Measurements from ENCODE around the gene SLC35F6. TPM values are rescaled to one million over a fixed set of nuclear protein-coding genes. Genes with fewer than 3 reads are reported as not detected.

SLC35F6 gene, protein sequence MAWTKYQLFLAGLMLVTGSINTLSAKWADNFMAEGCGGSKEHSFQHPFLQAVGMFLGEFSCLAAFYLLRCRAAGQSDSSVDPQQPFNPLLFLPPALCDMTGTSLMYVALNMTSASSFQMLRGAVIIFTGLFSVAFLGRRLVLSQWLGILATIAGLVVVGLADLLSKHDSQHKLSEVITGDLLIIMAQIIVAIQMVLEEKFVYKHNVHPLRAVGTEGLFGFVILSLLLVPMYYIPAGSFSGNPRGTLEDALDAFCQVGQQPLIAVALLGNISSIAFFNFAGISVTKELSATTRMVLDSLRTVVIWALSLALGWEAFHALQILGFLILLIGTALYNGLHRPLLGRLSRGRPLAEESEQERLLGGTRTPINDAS
- total RNA-seq (2022; extraction: Qiagen RNA extraction; ENCODE audit: low read depth): 36.0 to 44.3 TPM (median 42.5 TPM) in 5 replicates

DNA sequence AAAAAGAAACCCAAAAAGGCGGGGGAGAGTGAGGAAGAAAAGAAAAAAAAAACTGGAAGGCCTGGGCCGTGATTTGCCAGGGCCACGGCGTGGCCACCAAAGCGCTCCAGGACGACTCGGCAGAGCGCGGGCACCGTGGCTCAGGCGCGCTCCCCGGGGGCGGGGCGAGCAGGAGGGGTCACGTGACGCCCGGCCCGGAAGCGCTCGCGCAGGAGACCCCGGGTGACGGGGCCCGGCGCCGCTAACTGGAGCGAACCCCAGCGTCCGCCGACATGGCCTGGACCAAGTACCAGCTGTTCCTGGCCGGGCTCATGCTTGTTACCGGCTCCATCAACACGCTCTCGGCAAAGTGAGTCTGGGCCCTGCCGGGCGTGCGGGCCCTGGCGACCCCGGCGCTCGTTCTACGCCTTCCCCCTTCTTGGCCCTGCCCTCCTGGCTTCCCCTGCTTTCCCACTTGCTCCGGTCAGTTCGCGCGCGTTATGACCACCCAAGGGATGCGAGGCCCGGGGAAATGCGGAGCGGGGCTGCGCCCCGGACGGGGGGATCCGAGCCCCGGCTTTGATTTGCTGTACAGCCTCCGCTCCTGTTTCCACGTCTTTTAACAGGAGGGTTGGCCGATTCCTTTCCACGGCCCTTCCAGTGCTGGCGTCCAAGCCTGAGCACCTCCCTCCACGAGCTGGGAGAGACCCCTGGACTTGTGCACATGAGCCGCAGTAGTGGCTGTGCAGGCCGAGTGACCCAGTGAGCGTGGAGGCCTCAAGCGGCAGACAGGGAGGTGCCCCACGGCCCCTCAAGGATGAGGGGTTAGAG is at the start of gene SLC35F6:
Gene SLC35F6, plus strand, starts transcription at position 207 of the 810 bp plus-strand sequence. Its CDS starts 66 bp downstream, at position 273.

DNA sequence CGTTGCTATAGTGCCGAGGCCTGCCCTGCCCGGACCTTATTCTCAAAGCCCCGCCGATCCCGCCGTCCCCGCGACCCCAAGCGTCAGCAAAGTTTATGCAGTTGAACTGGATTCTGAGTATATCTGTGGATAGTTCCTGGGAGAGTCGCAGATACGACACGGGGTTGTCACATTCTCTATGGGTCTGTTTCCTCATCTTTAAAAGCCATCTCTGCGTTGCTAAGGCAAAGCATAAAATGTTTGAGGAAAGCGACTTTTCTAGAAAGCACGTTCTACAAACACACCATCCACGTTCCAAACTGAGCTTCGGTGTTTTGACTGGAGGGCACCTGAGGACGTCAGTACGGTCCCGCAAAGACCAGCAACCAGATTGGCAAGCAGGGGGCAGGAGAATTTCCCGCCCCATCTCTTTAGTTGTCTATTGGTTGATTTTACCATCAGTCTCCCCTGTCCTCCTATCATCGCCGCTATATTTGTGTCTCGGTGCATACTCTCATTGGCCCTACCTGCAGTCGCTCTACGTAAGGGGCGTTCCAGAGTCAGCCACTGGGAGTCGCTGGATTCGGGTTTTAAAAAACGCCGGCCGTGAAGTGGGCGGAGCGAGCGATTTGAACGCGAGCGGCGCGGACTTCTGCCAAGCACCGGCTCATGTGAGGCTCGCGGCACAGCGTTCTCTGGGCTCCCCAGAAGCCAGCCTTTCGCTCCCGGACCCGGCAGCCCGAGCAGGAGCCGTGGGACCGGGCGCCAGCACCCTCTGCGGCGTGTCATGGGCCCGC is 21.5 kb downstream of the SLC35F6 start, which contains the start of gene CENPA:
Gene CENPA, plus strand, starts transcription at position 626 of the 776 bp plus-strand sequence. Its CDS starts 141 bp downstream, at position 767.

Other genes with a start within 250 kb of the SLC35F6 start
- 0.16 to 0.31 TPM (median 0.26 TPM) in 3 of 5 replicates, not detected in the others for gene CIB4, start 122.9 kb upstream of the SLC35F6 start, total RNA-seq (2022; extraction: Qiagen RNA extraction; ENCODE audit: low read depth)
- 1.2 to 1.6 TPM (median 1.4 TPM) in 5 replicates for gene KCNK3, start 71.6 kb upstream of the SLC35F6 start, total RNA-seq (2022; extraction: Qiagen RNA extraction; ENCODE audit: low read depth)
- 44.0 to 61.8 TPM (median 54.6 TPM) in 5 replicates for gene CENPA, start 21.8 kb downstream of the SLC35F6 start, total RNA-seq (2022; extraction: Qiagen RNA extraction; ENCODE audit: low read depth)
- gene DPYSL5, start 83.8 kb downstream of the SLC35F6 start, total RNA-seq (2022; extraction: Qiagen RNA extraction; ENCODE audit: low read depth): 3.5 to 6.4 TPM (median 4.5 TPM) in 5 replicates
- 12.2 to 14.1 TPM (median 12.4 TPM) in 5 replicates for gene MAPRE3, start 206.4 kb downstream of the SLC35F6 start, total RNA-seq (2022; extraction: Qiagen RNA extraction; ENCODE audit: low read depth)